ENCODE measurements around the gene MET. TPM values are rescaled to one million over a fixed set of nuclear protein-coding genes. Genes with fewer than 3 reads are reported as not detected.

MET gene
- total and polyA plus RNA-seq, 2 donors (not counting 1 experiment from before 2014, with no cell fraction given) = 33.4 to 44.4 TPM

GRCh38 chr7:116713500-116713899, 41.5 kb downstream of the MET start:
- Histone ChIP-seq H2AFZ (ENCODE audit: low read length) (no peak overlapping the region), H3K9ac (ENCODE audit: insufficient read depth, low read length) (no peak overlapping the region), H3K4me3 (replicated peaks in 1 of 4; ENCODE audit: control extremely low read depth in 1 of 4, insufficient read depth in 1 of 4, low read depth in 3 of 4, low read length in 4 of 4) (no peak overlapping the region), H3K4me2 (ENCODE audit: extremely low read depth, insufficient read depth, low read length) (peak overlapping the region; percentile 49), H3K27ac (ENCODE audit: insufficient read depth, low read length) (no peak overlapping the region), H3K79me2 (ENCODE audit: control insufficient read depth, insufficient read depth, low read length) (peaks cover 5% of the 10 kb centered on the region), H3K27me3 (ENCODE audit: control insufficient read depth, insufficient read depth, low read length) (no peaks in the 10 kb centered on the region), H4K20me1 (ENCODE audit: control insufficient read depth, extremely low read depth, insufficient read depth, low read length) (no peaks in the 10 kb centered on the region), H3K4me1 (ENCODE audit: control insufficient read depth, extremely low read depth, insufficient read depth, low read length) (peaks cover 11% of the 10 kb centered on the region), H3K9me3 (ENCODE audit: control insufficient read depth, insufficient read depth, low read depth, low read length) (no peaks in the 10 kb centered on the region), H3K36me3 (ENCODE audit: control insufficient read depth, insufficient read depth, low read length) (no peaks in the 10 kb centered on the region)
- no peak for TF ChIP-seq CTCF (conservative IDR thresholded peaks at IDR 0.05 in 1 of 2, IDR thresholded peaks at IDR 0.05 in 1 of 2; ENCODE audit: low read depth in 1 of 2, low read length in 2 of 2)
- TF ChIP-seq EZH2 (IDR thresholded peaks at IDR 0.05; ENCODE audit: low read length, missing control alignments) = no peak
- DNase-seq (ENCODE audit: low read depth in 2 of 2) = no peak

GRCh38 chr7:116713918-116714317, 41.9 kb downstream of the MET start:
- no peak overlapping the region for H2AFZ ChIP-seq (ENCODE audit: low read length)
- no peaks in the 10 kb centered on the region for H3K9me3 ChIP-seq (ENCODE audit: control insufficient read depth, insufficient read depth, low read depth, low read length)
- TF ChIP-seq EZH2 (IDR thresholded peaks at IDR 0.05; ENCODE audit: low read length, missing control alignments) (no peak), CTCF (conservative IDR thresholded peaks at IDR 0.05 in 1 of 2, IDR thresholded peaks at IDR 0.05 in 1 of 2; ENCODE audit: low read depth in 1 of 2, low read length in 2 of 2) (no peak)
- no peaks in the 10 kb centered on the region for H4K20me1 ChIP-seq (ENCODE audit: control insufficient read depth, extremely low read depth, insufficient read depth, low read length)
- peak overlapping the region; percentile 49 for H3K4me2 ChIP-seq (ENCODE audit: extremely low read depth, insufficient read depth, low read length)
- no peak overlapping the region for H3K4me3 ChIP-seq (replicated peaks in 1 of 4; ENCODE audit: control extremely low read depth in 1 of 4, insufficient read depth in 1 of 4, low read depth in 3 of 4, low read length in 4 of 4)
- no peak overlapping the region for H3K27ac ChIP-seq (ENCODE audit: insufficient read depth, low read length)
- H3K79me2 ChIP-seq (ENCODE audit: control insufficient read depth, insufficient read depth, low read length) = peaks cover 4% of the 10 kb centered on the region
- no peaks in the 10 kb centered on the region for H3K36me3 ChIP-seq (ENCODE audit: control insufficient read depth, insufficient read depth, low read length)
- H3K27me3 ChIP-seq (ENCODE audit: control insufficient read depth, insufficient read depth, low read length) = no peaks in the 10 kb centered on the region
- DNase-seq (ENCODE audit: low read depth in 2 of 2) = peak; percentile 46 to 89
- H3K9ac ChIP-seq (ENCODE audit: insufficient read depth, low read length) = no peak overlapping the region
- H3K4me1 ChIP-seq (ENCODE audit: control insufficient read depth, extremely low read depth, insufficient read depth, low read length) = peaks cover 11% of the 10 kb centered on the region

- Histone ChIP-seq H3K79me2 (ENCODE audit: control insufficient read depth, insufficient read depth, low read length) (peaks cover 3% of the 10 kb centered on the region), H3K4me3 (replicated peaks in 1 of 4; ENCODE audit: control extremely low read depth in 1 of 4, insufficient read depth in 1 of 4, low read depth in 3 of 4, low read length in 4 of 4) (no peak overlapping the region), H3K27me3 (ENCODE audit: control insufficient read depth, insufficient read depth, low read length) (no peaks in the 10 kb centered on the region), H2AFZ (ENCODE audit: low read length) (no peak overlapping the region), H3K36me3 (ENCODE audit: control insufficient read depth, insufficient read depth, low read length) (no peaks in the 10 kb centered on the region), H3K4me2 (ENCODE audit: extremely low read depth, insufficient read depth, low read length) (no peak overlapping the region), H3K4me1 (ENCODE audit: control insufficient read depth, extremely low read depth, insufficient read depth, low read length) (peaks cover 11% of the 10 kb centered on the region), H3K9ac (ENCODE audit: insufficient read depth, low read length) (no peak overlapping the region), H4K20me1 (ENCODE audit: control insufficient read depth, extremely low read depth, insufficient read depth, low read length) (no peaks in the 10 kb centered on the region), H3K27ac (ENCODE audit: insufficient read depth, low read length) (no peak overlapping the region), H3K9me3 (ENCODE audit: control insufficient read depth, insufficient read depth, low read depth, low read length) (no peaks in the 10 kb centered on the region)
- DNase-seq (ENCODE audit: low read depth in 2 of 2) = peak in 1 of 2 donors; percentile 25
- TF ChIP-seq CTCF (conservative IDR thresholded peaks at IDR 0.05 in 1 of 2, IDR thresholded peaks at IDR 0.05 in 1 of 2; ENCODE audit: low read depth in 1 of 2, low read length in 2 of 2) = peak; percentile 37 to 58
- no peak for TF ChIP-seq EZH2 (IDR thresholded peaks at IDR 0.05; ENCODE audit: low read length, missing control alignments)
Measured at GRCh38 chr7:116715077-116715476, 43.1 kb downstream of the MET start.

Measured in fibroblast of lung (primary cell).